ENCODE results near the gene LENG8. TPM values are rescaled to one million over a fixed set of nuclear protein-coding genes. Genes with fewer than 3 reads are reported as not detected.

The LENG8 gene
- total RNA-seq, 1 experiment from 2014 or later = 196 TPM

DNA sequence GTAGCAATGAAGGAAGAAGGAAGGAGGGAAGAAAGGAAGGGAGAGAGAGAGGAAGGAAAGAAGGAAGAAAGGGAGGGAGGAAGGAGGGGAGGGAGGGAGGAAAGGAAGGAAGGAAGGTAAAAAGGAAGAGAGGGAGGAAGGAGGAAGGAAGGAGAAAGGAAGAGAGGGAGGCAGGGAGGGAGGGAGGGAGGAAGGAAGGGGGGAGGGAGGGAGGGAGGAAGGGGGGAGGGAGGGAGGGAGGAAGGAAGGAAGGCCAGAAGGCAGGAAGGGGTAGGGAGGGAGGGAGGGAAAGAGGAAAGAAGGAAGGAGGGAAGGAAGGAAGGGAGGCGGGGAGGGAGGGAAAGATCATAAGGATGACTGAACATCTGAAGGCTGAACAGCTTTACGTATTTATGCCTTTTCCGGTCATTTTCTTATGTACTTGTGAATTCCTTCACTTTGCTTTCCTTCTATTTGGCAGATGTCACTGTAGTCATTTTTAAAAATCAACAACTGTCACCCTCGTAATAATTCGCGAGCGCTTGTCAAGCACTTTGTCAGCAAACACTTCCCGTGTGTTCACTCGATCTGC lies 40.5 kb upstream of the LENG8 start:
- no peak for DNase-seq (ENCODE audit: low read depth, low spot score)
- Histone ChIP-seq H3K4me3 (replicated peaks in 1 of 2; ENCODE audit: low read depth in 1 of 2, low read length in 2 of 2) (no peak overlapping the region), H3K4me1 (ENCODE audit: control insufficient read depth in 1 of 2, insufficient read depth in 2 of 2, low read length in 2 of 2) (no peaks in the 10 kb centered on the region), H3K9me3 (ENCODE audit: control insufficient read depth in 1 of 2, insufficient read depth in 1 of 2, low read depth in 1 of 2, low read length in 2 of 2) (no peaks in the 10 kb centered on the region), H2AFZ (ENCODE audit: low read depth, low read length, poor library complexity, severe bottlenecking) (no peak overlapping the region), H3K9me2 (ENCODE audit: insufficient read depth) (no peaks in the 10 kb centered on the region), H3K9ac (ENCODE audit: low read length) (no peak overlapping the region), H3K79me2 (ENCODE audit: insufficient read depth, low read length) (no peaks in the 10 kb centered on the region), H3K4me2 (ENCODE audit: low read length) (no peak overlapping the region), H4K20me1 (ENCODE audit: insufficient read depth) (no peaks in the 10 kb centered on the region), H3K36me3 (ENCODE audit: control insufficient read depth in 1 of 2, insufficient read depth in 2 of 2, low read length in 2 of 2) (no peaks in the 10 kb centered on the region), H3K27ac (ENCODE audit: low read depth, low read length) (no peak overlapping the region), H3K27me3 (ENCODE audit: insufficient read depth, low read length) (peaks cover 10% of the 10 kb centered on the region; the same call in 1 of the 2 replicates)
- RAD21 ChIA-PET (ENCODE audit: low non-redundant PET in 1 of 2, low total read pairs in 2 of 2, uncharacterized antibody in 2 of 2, unreplicated experiment in 2 of 2) = no interaction called here
- TF ChIP-seq ATF3 (IDR thresholded peaks at IDR 0.05) (no peak), SIN3A (IDR thresholded peaks at IDR 0.05; ENCODE audit: low read depth) (no peak), POLR2AphosphoS5 (IDR thresholded peaks at IDR 0.05; ENCODE audit: low read depth, low read length) (no peak), EGR1 (IDR thresholded peaks at IDR 0.05; ENCODE audit: low read depth) (no peak), TCF7L2 (IDR thresholded peaks at IDR 0.05; ENCODE audit: borderline replicate concordance, extremely low read depth, insufficient read depth, insufficient read length) (no peak)
- intact Hi-C loops (cut with micrococcal nuclease) = no loop called here
- ATAC-seq = no peak
- BruUV-seq (replicated peaks) = no TSS peak
- POLR2A ChIA-PET = no interaction called here
- CTCF ChIA-PET = interaction anchor here (0.9 kb wide), 1 partner anchor 18 kb away, joined by 3 read pairs; no protein-coding TSS in a partner anchor

- Histone ChIP-seq H3K27me3 (ENCODE audit: insufficient read depth, low read length) (peaks cover 10% of the 10 kb centered on the region; the same call in 1 of the 2 replicates), H3K79me2 (ENCODE audit: insufficient read depth, low read length) (no peaks in the 10 kb centered on the region), H3K9me3 (ENCODE audit: control insufficient read depth in 1 of 2, insufficient read depth in 1 of 2, low read depth in 1 of 2, low read length in 2 of 2) (no peaks in the 10 kb centered on the region), H3K9ac (ENCODE audit: low read length) (no peak overlapping the region), H2AFZ (ENCODE audit: low read depth, low read length, poor library complexity, severe bottlenecking) (no peak overlapping the region), H3K9me2 (ENCODE audit: insufficient read depth) (no peaks in the 10 kb centered on the region), H3K4me1 (ENCODE audit: control insufficient read depth in 1 of 2, insufficient read depth in 2 of 2, low read length in 2 of 2) (no peaks in the 10 kb centered on the region), H3K4me2 (ENCODE audit: low read length) (no peak overlapping the region), H3K4me3 (replicated peaks in 1 of 2; ENCODE audit: low read depth in 1 of 2, low read length in 2 of 2) (no peak overlapping the region), H4K20me1 (ENCODE audit: insufficient read depth) (no peaks in the 10 kb centered on the region), H3K27ac (ENCODE audit: low read depth, low read length) (no peak overlapping the region), H3K36me3 (ENCODE audit: control insufficient read depth in 1 of 2, insufficient read depth in 2 of 2, low read length in 2 of 2) (no peaks in the 10 kb centered on the region)
- ChIA-PET POLR2A (no interaction called here), RAD21 (ENCODE audit: low non-redundant PET in 1 of 2, low total read pairs in 2 of 2, uncharacterized antibody in 2 of 2, unreplicated experiment in 2 of 2) (no interaction called here), CTCF (interaction anchor here (1.0 to 1.6 kb wide), 2 partner anchors 20 to 28 kb away, joined by 4 read pairs; no protein-coding TSS in a partner anchor)
- DNase-seq (ENCODE audit: low read depth, low spot score) (no peak), ATAC-seq (no peak)
- no TSS peak for BruUV-seq (replicated peaks)
- intact Hi-C loops (cut with micrococcal nuclease) = no loop called here
- TF ChIP-seq EZH2 (IDR thresholded peaks at IDR 0.05) = no peak
- no peak for TF ChIP-seq RAD21 (IDR thresholded peaks at IDR 0.05; ENCODE audit: low read depth)
- TF ChIP-seq, protein P1, sequence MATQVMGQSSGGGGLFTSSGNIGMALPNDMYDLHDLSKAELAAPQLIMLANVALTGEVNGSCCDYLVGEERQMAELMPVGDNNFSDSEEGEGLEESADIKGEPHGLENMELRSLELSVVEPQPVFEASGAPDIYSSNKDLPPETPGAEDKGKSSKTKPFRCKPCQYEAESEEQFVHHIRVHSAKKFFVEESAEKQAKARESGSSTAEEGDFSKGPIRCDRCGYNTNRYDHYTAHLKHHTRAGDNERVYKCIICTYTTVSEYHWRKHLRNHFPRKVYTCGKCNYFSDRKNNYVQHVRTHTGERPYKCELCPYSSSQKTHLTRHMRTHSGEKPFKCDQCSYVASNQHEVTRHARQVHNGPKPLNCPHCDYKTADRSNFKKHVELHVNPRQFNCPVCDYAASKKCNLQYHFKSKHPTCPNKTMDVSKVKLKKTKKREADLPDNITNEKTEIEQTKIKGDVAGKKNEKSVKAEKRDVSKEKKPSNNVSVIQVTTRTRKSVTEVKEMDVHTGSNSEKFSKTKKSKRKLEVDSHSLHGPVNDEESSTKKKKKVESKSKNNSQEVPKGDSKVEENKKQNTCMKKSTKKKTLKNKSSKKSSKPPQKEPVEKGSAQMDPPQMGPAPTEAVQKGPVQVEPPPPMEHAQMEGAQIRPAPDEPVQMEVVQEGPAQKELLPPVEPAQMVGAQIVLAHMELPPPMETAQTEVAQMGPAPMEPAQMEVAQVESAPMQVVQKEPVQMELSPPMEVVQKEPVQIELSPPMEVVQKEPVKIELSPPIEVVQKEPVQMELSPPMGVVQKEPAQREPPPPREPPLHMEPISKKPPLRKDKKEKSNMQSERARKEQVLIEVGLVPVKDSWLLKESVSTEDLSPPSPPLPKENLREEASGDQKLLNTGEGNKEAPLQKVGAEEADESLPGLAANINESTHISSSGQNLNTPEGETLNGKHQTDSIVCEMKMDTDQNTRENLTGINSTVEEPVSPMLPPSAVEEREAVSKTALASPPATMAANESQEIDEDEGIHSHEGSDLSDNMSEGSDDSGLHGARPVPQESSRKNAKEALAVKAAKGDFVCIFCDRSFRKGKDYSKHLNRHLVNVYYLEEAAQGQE (IDR thresholded peaks at IDR 0.05; ENCODE audit: low read depth) = no peak
Measured at GRCh38 chr19:54411033-54411432, 38.0 kb upstream of the LENG8 start.

Measured in HCT116 (cell line).